AG10803 (cell line): ENCODE results near the gene CNTNAP1.
"Not testable (repeated sequence)": the region's sequence is repeated elsewhere in the genome, so short reads cannot be mapped to it uniquely, and the experiment has no call there.

Source experiments
- DNase-seq: peaks from one replicate; pipeline ENCODE4 v3.0.0; 2010; ENCODE audit warnings: low read depth
- H3K4me3 ChIP-seq: 2 replicates; pipeline ENCODE4 v1.5.1; 2011; ENCODE audit warnings: mild to moderate bottlenecking, low read length, control low read depth
- TF ChIP-seq, protein P1 (sequence below): conservative IDR thresholded peaks from 2 replicates; pipeline ENCODE4 v1.5.1; 2011; ENCODE audit warnings: mild to moderate bottlenecking, low read length, control low read depth, inconsistent platforms

The CNTNAP1 gene

DNA sequence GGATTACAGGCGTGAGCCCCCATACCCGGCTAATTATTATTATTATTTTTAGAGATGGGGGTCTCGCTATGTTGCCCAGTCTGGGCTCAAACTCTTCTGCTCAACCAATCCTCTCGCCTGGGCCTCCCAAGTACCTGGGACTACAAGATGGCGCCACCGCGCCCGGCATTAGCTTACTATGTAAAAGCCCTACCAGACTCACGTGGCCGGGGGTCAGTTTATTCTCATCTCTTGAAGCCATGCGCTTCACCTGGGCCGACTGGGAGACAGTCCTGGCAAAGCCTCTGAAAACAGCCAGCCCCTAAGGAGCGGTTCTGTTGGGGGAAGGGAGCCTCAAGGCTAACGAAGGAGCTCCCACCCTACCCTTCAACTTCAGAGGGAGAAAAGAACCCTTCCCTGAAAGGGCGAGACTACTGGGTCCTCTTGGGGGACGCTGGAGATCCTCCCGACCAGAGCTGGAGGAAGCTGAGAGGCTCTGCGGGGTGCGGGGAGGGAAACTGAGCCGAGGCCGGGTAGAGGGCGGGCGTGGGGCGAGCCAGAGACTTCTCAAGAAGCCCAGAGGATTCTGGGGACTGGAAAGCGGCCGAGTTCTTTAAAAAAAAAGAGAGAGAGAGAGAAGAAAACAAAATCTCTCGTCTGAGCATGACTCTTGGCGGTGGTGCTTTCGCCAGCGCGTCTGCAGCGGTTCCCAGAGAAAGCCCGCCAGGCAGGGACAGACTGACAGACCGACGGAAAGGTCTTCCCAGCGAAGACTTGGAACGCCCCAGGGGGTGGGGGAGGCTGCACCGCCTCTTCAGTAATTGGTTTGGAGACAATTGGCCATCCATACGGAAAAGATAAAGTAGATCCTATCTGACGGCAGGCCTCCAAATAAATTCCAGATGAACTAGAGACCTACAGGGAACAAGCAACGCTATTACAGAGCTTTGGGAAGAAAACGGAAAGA, 28.9 kb upstream of the CNTNAP1 start:
- DNase-seq, result peak; percentile 82
- TF ChIP-seq, protein P1, sequence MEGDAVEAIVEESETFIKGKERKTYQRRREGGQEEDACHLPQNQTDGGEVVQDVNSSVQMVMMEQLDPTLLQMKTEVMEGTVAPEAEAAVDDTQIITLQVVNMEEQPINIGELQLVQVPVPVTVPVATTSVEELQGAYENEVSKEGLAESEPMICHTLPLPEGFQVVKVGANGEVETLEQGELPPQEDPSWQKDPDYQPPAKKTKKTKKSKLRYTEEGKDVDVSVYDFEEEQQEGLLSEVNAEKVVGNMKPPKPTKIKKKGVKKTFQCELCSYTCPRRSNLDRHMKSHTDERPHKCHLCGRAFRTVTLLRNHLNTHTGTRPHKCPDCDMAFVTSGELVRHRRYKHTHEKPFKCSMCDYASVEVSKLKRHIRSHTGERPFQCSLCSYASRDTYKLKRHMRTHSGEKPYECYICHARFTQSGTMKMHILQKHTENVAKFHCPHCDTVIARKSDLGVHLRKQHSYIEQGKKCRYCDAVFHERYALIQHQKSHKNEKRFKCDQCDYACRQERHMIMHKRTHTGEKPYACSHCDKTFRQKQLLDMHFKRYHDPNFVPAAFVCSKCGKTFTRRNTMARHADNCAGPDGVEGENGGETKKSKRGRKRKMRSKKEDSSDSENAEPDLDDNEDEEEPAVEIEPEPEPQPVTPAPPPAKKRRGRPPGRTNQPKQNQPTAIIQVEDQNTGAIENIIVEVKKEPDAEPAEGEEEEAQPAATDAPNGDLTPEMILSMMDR, result no peak
- H3K4me3 ChIP-seq, result peak overlapping the region; percentile 55

DNA sequence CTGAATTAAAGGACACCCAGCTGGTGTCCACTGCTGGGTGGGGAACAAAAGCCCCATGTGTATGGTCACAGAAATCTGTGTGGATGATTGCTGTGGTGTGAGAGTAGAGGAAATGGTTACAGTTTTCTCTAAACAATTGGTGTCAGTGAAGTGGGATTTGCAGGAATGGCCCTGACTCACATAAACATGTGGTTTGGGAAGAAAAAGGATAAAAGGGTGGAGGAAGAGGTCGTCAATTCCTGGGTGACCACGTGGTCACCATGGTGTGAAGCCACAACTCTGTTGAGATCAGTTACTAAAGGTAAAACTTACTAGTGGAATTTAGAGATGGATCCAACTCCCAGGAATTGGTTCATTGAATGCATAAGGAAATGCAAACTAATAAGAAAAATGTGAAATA, 26.8 kb upstream of the CNTNAP1 start:
- TF ChIP-seq, protein P1, result no peak
- peak; percentile 63 for DNase-seq
- no peak overlapping the region for H3K4me3 ChIP-seq

DNA sequence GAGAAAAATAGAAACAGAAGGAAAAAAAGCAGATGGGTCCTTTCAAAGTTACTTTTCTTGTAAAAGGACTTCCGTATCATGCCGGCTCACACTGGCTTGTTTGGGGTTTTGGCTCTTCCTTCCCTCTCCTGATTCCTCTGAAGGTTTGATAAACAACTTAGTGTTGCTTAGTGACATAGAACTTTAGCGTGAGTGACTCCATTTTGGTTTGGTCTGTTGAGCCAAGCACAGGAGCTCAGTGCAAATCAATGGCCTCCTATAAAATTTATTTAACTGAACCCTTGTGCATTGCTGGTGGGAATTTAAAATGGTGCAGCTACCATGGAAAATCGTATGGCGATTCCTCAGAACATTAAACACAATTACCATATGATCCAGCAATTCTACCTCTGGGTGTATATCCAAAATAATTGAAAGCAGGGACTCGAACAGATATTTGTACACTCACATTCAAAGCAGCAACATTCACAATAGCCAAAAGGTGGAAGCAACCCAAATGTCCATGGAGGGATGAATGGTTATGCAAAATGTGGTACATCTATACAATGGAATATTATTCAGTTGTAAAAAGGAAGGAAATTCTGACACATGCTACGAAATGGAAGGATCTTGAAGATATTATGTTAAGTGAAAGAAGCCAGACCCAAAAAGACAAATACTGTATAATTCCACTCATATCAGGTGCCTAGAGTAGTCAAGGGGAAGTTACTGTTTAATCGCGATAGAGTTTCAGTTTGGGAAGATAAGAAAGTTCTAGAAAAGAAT, 24.3 kb upstream of the CNTNAP1 start:
- no peak overlapping the region for H3K4me3 ChIP-seq
- TF ChIP-seq, protein P1, result no peak
- no peak for DNase-seq

DNA sequence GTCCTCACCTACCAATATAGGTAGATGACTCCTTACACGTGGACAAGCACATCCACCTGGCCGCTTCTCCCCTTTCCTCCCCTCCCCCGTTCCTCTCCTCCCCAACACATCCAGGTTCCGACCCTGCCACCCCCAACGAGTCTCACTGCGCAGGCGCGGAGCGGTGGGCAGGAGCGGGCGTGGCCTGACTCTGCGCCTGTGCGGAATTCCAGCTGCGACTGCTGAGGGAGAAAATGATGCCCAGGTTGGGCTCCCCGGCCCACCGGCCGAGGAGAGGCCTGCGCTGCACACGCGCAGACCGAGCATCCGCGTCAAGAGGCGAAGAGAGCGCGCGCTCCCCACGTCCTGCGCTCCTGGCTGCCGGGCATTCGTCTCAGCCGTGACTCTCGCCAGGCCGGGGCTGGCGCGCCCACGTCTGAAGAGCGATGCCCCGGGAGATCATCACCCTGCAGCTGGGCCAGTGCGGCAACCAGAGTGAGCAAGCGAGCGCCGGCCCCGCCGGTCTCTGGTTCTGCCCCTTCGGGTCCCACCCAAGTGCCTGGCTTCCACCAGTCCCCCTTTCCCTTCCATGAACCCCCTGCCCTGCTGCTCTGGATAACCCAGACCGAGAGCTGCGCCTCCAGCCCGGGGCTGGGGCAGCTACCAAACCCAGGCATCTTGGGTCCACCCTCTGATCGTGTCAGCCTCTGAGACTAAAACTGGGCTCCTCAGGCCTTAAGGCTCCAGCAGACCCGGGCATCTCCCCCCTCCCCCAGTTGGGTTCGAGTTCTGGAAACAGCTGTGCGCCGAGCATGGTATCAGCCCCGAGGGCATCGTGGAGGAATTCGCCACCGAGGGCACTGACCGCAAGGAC, 23.0 kb upstream of the CNTNAP1 start, which contains the start of gene TUBG2:
TUBG2 (plus strand) TSS at position 206 of the 853 bp plus-strand sequence; CDS start at position 426, 220 bp downstream.
- peak within 1 kb of the TSS; percentile 82 for H3K4me3 ChIP-seq
- DNase-seq, result peak; percentile 84
- TF ChIP-seq, protein P1, result no peak

DNA sequence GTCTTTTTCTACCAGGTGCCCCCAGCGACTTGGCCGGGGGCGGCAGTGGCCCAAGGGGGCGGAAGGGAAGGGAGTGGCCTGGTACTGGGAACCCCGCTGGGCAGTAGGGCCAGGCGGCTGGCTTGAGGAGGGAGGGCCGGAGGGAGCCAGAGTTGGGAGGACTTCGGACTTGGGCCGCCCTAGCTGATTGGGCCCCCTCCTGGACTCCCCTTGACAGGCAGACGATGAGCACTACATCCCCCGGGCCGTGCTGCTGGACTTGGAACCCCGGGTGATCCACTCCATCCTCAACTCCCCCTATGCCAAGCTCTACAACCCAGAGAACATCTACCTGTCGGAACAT, 22.4 kb upstream of the CNTNAP1 start:
- H3K4me3 ChIP-seq, result peak overlapping the region; percentile 82
- not testable (repeated sequence) for DNase-seq

DNA sequence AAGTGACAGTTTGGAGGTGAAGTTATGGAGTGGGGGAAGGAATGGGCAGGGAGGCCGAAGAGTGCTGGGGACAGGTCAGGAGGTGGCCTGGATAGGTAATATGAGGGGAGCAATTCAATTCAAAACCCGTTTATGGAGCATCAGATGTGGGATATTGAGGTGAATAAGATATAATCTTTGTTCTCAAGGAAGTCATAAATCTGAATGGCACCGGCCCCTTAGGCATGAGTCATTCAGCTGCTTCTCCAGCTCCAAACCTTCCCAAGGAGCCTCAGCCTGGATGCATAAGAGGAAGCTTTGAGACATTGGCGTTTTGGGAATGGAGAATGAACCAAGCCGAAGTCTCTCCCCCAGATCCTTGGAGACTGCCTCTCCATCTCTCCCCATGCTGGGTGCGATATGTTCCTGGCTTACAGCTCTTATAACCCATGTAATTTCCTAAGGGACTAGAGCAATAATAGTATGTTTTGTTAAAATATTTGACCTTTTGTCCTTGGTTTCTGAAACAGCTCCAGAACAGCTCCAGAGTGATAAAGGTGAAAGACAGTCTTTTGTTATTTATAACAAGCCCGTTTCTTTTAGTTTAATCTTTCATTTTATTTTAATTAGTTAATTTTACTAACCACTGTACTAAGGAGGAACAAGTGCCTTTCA, 21.5 kb upstream of the CNTNAP1 start:
- H3K4me3 ChIP-seq, result peak overlapping the region; percentile 40
- DNase-seq, result peak; percentile 72
- TF ChIP-seq, protein P1, result no peak
